Neural cell (in vitro differentiated cells): ENCODE data around the gene UBE2L3. TPM values are rescaled to one million over a fixed set of nuclear protein-coding genes. Genes with fewer than 3 reads are reported as not detected.

Experiments
- H2AFZ ChIP-seq: fragments of 200-600, 300-800 bp; sonication (generic), shearing (Covaris generic); 2 replicates; pipeline ENCODE4 v1.6.0; 2014; ENCODE audit warnings: low read depth, mild to moderate bottlenecking, antibody characterized with exemption, low read length, moderate library complexity
- H3F3A ChIP-seq: fragments of 200-600 bp; shearing (Covaris generic); 2 replicates; pipeline ENCODE4 v1.6.1; 2016; ENCODE audit warnings: mild to moderate bottlenecking, moderate library complexity, mixed read lengths, antibody characterized with exemption, low read length; ENCODE audit not compliant: insufficient read depth, poor library complexity, severe bottlenecking
- H3K27ac ChIP-seq: fragments of 200-600, 300-800 bp; sonication (generic), shearing (Covaris generic); 2 replicates; pipeline ENCODE4 v1.5.1; 2014; ENCODE audit warnings: mild to moderate bottlenecking, low read length, moderate library complexity
- H3K27me3 ChIP-seq: fragments of 300-800, 200-600 bp; sonication (generic), shearing (Covaris generic); 2 replicates; pipeline ENCODE4 v1.6.0; 2014; ENCODE audit warnings: mild to moderate bottlenecking, low read depth, low read length, moderate library complexity; ENCODE audit not compliant: insufficient read depth
- H3K36me3 ChIP-seq: fragments of 300-800, 200-600 bp; sonication (generic), shearing (Covaris generic); 2 replicates; pipeline ENCODE4 v1.5.1; 2014; ENCODE audit warnings: mild to moderate bottlenecking, antibody characterized with exemption, low read length, moderate library complexity; ENCODE audit not compliant: insufficient read depth
- H3K4me2 ChIP-seq: fragments of 300-800, 200-600 bp; sonication (generic), shearing (Covaris generic); 2 replicates; pipeline ENCODE4 v1.6.0; 2014; ENCODE audit warnings: mild to moderate bottlenecking, low read length
- H3K4me3 ChIP-seq: fragments of 300-800, 200-600 bp; sonication (generic), shearing (Covaris generic); 2 replicates; pipeline ENCODE4 v1.5.1; 2014; ENCODE audit warnings: mild to moderate bottlenecking, low read length, moderate library complexity
- H3K79me2 ChIP-seq: fragments of 200-600 bp; shearing (Covaris generic); replicated peaks from 2 replicates; pipeline ENCODE4 v1.6.0; 2014; ENCODE audit warnings: mild to moderate bottlenecking, low read length, moderate library complexity; ENCODE audit not compliant: insufficient read depth
- H3K9ac ChIP-seq: fragments of 300-800, 200-600 bp; sonication (generic), shearing (Covaris generic); 2 replicates; pipeline ENCODE4 v1.6.1; 2016; ENCODE audit warnings: mild to moderate bottlenecking, low read length, mixed read lengths
- H3K9me2 ChIP-seq: fragments of 200-600 bp; shearing (Covaris generic); 2 replicates; pipeline ENCODE4 v1.6.1; 2016; ENCODE audit warnings: mild to moderate bottlenecking, low read length, mixed read lengths; ENCODE audit not compliant: insufficient read depth
- H3K9me3 ChIP-seq: fragments of 200-600, 300-800 bp; sonication (generic), shearing (Covaris generic); 2 replicates; pipeline ENCODE4 v1.6.1; 2016; ENCODE audit warnings: mild to moderate bottlenecking, mixed run types, low read length, moderate library complexity, mixed read lengths
- H4K20me1 ChIP-seq: fragments of 200-600 bp; shearing (Covaris generic); 2 replicates; pipeline ENCODE4 v1.6.1; 2016; ENCODE audit warnings: mild to moderate bottlenecking, mixed run types; ENCODE audit not compliant: insufficient read depth
- EP300 ChIP-seq: fragments of 450-650 bp; conservative IDR thresholded peaks from 2 replicates; pipeline ENCODE4 v1.6.1; 2014; ENCODE audit warnings: antibody characterized with exemption, mild to moderate bottlenecking, moderate library complexity; ENCODE audit not compliant: poor library complexity, severe bottlenecking
- EZH2 ChIP-seq: fragments of 200-600, 300-800 bp; shearing (Covaris generic), sonication (generic); IDR thresholded peaks from 2 replicates; pipeline ENCODE4 v1.6.1; 2014; ENCODE audit warnings: antibody characterized with exemption, low read length, borderline replicate concordance, mild to moderate bottlenecking; ENCODE audit not compliant: insufficient read depth, poor library complexity, severe bottlenecking
- MXI1 ChIP-seq: fragments of 450-650 bp; conservative IDR thresholded peaks from 2 replicates; pipeline ENCODE4 v1.6.1; 2014; ENCODE audit warnings: antibody characterized with exemption, mild to moderate bottlenecking; ENCODE audit not compliant: poor library complexity, severe bottlenecking
- POLR2AphosphoS5 ChIP-seq: IDR thresholded peaks from 2 replicates; pipeline ENCODE4 v1.6.1; 2012
- RAD21 ChIP-seq: fragments of 450-650 bp; conservative IDR thresholded peaks from 2 replicates; pipeline ENCODE4 v1.6.1; 2014; ENCODE audit warnings: antibody characterized with exemption, mild to moderate bottlenecking, moderate library complexity
- SMC3 ChIP-seq: fragments of 450-650 bp; conservative IDR thresholded peaks from 2 replicates; pipeline ENCODE4 v1.6.1; 2014; ENCODE audit warnings: antibody characterized with exemption, mild to moderate bottlenecking, moderate library complexity; ENCODE audit not compliant: poor library complexity
- TAF1 ChIP-seq: IDR thresholded peaks from 2 replicates; pipeline ENCODE4 v1.6.1; 2012; ENCODE audit warnings: low read depth
- polyA plus RNA-seq: library from polyadenylated mRNA; depleted of rRNA; stranded (reverse); fragments of >200 nt; gene quantifications from 2 replicates; pipeline ENCODE4 v1.2.3, GENCODE V29; 2014
- TF ChIP-seq, protein P1 (sequence below): fragments of 450-650 bp; IDR thresholded peaks from 2 replicates; pipeline ENCODE4 v1.5.1; 2014; ENCODE audit warnings: antibody characterized with exemption, mild to moderate bottlenecking, moderate library complexity; ENCODE audit not compliant: poor library complexity, severe bottlenecking
- TF ChIP-seq, protein P2 (sequence below): IDR thresholded peaks from 2 replicates; pipeline ENCODE4 v1.6.1; 2012; ENCODE audit warnings: borderline replicate concordance

Gene UBE2L3
- polyA plus RNA-seq, 1 donor from 2014 or later: 49.1 TPM

GRCh38 chr22:21563912-21564311 is 3.6 kb upstream of the UBE2L3 start:
- no peaks in the 10 kb centered on the region for H3K9me2 ChIP-seq
- H3K36me3 ChIP-seq: no peaks in the 10 kb centered on the region
- H3K4me3 ChIP-seq: no peak overlapping the region
- no peaks in the 10 kb centered on the region for H4K20me1 ChIP-seq
- H3K27me3 ChIP-seq: no peaks in the 10 kb centered on the region
- no peaks in the 10 kb centered on the region for H3K9me3 ChIP-seq
- H3F3A ChIP-seq: no peaks in the 10 kb centered on the region
- H3K4me2 ChIP-seq: no peak overlapping the region
- no peak overlapping the region for H2AFZ ChIP-seq
- peaks cover 12% of the 10 kb centered on the region for H3K79me2 ChIP-seq
- H3K27ac ChIP-seq: no peak overlapping the region
- TF ChIP-seq MXI1 (no peak), POLR2AphosphoS5 (no peak), RAD21 (no peak), EZH2 (no peak), SMC3 (no peak), TAF1 (no peak), EP300 (no peak)
- TF ChIP-seq, protein P1, sequence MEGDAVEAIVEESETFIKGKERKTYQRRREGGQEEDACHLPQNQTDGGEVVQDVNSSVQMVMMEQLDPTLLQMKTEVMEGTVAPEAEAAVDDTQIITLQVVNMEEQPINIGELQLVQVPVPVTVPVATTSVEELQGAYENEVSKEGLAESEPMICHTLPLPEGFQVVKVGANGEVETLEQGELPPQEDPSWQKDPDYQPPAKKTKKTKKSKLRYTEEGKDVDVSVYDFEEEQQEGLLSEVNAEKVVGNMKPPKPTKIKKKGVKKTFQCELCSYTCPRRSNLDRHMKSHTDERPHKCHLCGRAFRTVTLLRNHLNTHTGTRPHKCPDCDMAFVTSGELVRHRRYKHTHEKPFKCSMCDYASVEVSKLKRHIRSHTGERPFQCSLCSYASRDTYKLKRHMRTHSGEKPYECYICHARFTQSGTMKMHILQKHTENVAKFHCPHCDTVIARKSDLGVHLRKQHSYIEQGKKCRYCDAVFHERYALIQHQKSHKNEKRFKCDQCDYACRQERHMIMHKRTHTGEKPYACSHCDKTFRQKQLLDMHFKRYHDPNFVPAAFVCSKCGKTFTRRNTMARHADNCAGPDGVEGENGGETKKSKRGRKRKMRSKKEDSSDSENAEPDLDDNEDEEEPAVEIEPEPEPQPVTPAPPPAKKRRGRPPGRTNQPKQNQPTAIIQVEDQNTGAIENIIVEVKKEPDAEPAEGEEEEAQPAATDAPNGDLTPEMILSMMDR: no peak
- TF ChIP-seq, protein P2, sequence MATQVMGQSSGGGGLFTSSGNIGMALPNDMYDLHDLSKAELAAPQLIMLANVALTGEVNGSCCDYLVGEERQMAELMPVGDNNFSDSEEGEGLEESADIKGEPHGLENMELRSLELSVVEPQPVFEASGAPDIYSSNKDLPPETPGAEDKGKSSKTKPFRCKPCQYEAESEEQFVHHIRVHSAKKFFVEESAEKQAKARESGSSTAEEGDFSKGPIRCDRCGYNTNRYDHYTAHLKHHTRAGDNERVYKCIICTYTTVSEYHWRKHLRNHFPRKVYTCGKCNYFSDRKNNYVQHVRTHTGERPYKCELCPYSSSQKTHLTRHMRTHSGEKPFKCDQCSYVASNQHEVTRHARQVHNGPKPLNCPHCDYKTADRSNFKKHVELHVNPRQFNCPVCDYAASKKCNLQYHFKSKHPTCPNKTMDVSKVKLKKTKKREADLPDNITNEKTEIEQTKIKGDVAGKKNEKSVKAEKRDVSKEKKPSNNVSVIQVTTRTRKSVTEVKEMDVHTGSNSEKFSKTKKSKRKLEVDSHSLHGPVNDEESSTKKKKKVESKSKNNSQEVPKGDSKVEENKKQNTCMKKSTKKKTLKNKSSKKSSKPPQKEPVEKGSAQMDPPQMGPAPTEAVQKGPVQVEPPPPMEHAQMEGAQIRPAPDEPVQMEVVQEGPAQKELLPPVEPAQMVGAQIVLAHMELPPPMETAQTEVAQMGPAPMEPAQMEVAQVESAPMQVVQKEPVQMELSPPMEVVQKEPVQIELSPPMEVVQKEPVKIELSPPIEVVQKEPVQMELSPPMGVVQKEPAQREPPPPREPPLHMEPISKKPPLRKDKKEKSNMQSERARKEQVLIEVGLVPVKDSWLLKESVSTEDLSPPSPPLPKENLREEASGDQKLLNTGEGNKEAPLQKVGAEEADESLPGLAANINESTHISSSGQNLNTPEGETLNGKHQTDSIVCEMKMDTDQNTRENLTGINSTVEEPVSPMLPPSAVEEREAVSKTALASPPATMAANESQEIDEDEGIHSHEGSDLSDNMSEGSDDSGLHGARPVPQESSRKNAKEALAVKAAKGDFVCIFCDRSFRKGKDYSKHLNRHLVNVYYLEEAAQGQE: no peak
- H3K9ac ChIP-seq: no peak overlapping the region

DNA sequence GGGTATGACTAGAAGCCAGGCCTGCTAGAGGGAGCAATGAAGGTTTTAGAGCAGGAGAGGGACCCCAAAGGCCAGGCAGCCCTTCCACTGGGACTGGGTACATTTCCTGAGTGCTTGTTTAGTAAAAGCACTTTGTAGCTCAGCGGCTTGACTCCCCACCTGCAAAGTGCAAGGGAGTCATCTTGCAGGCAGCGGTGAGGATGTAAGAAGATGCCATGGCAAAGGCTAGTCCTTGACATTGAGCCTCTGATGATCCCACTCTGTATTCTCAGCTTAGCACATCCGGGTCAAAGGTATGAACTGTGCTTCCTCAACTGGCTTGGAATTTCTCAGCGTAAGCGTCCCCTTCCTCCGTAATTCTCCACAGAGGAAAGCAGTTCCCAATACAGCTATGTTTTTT is 3.1 kb upstream of the UBE2L3 start:
- Histone ChIP-seq H3K4me2 (no peak overlapping the region), H3K79me2 (peaks cover 17% of the 10 kb centered on the region), H3K4me3 (no peak overlapping the region), H2AFZ (no peak overlapping the region), H3K9ac (no peak overlapping the region), H4K20me1 (no peaks in the 10 kb centered on the region), H3K36me3 (no peaks in the 10 kb centered on the region), H3F3A (no peaks in the 10 kb centered on the region), H3K27ac (no peak overlapping the region), H3K9me3 (no peaks in the 10 kb centered on the region), H3K27me3 (no peaks in the 10 kb centered on the region), H3K9me2 (no peaks in the 10 kb centered on the region)
- TF ChIP-seq SMC3 (no peak), RAD21 (no peak), EP300 (no peak), POLR2AphosphoS5 (no peak), MXI1 (no peak), EZH2 (no peak), TAF1 (no peak)
- TF ChIP-seq, protein P2: no peak
- TF ChIP-seq, protein P1: no peak
